KOPT-K1 (cell line): ENCODE data around the gene PTPRH.
"Not testable (repeated sequence)": the region's sequence is repeated elsewhere in the genome, so short reads cannot be mapped to it uniquely, and the experiment has no call there.

Experiments
- H3K27ac ChIP-seq: fragments of 200-600 bp; sonication (generic); 2 replicates; pipeline ENCODE4 v1.5.1; 2016; ENCODE audit warnings: antibody characterized with exemption, mild to moderate bottlenecking, low read depth, low read length; ENCODE audit not compliant: poor library complexity, severe bottlenecking
- H3K36me3 ChIP-seq: fragments of 200-600 bp; sonication (generic); 2 replicates; pipeline ENCODE4 v1.5.1; 2017; ENCODE audit warnings: antibody characterized with exemption, mild to moderate bottlenecking, low read length, moderate library complexity; ENCODE audit not compliant: insufficient read depth
- H3K9me3 ChIP-seq: fragments of 200-600 bp; sonication (generic); 2 replicates; pipeline ENCODE4 v1.5.1; 2017; ENCODE audit warnings: antibody characterized with exemption, low read length, mild to moderate bottlenecking; ENCODE audit not compliant: insufficient read depth, poor library complexity, severe bottlenecking

PTPRH gene

GRCh38 chr19:55166530-55167268 is 42.6 kb downstream of the PTPRH start, which contains the start of gene DNAAF3:
Gene DNAAF3 (minus strand): TSS chr19:55166613. CDS start chr19:55166413, 200 bp downstream.
- Histone ChIP-seq H3K9me3 (no peaks in the 10 kb centered on the region), H3K27ac (no peak within 1 kb of the TSS), H3K36me3 (no peaks in the 10 kb centered on the region)

GRCh38 chr19:55165952-55166529 is 43.3 kb downstream of the PTPRH start:
- Histone ChIP-seq H3K27ac (no peak overlapping the region), H3K9me3 (no peaks in the 10 kb centered on the region), H3K36me3 (no peaks in the 10 kb centered on the region)

- Histone ChIP-seq H3K27ac (no peak overlapping the region), H3K9me3 (no peaks in the 10 kb centered on the region), H3K36me3 (no peaks in the 10 kb centered on the region)
These were observed 47.6 kb downstream of the PTPRH start for GRCh38 chr19:55161571-55162322.

GRCh38 chr19:55160986-55161365 is 48.3 kb downstream of the PTPRH start:
- Histone ChIP-seq H3K9me3 (no peaks in the 10 kb centered on the region), H3K27ac (no peak overlapping the region), H3K36me3 (no peaks in the 10 kb centered on the region)

GRCh38 chr19:55160128-55160985 is 48.9 kb downstream of the PTPRH start:
- no peak overlapping the region for H3K27ac ChIP-seq
- no peaks in the 10 kb centered on the region for H3K9me3 ChIP-seq
- H3K36me3 ChIP-seq: no peaks in the 10 kb centered on the region

- no peak overlapping the region for H3K27ac ChIP-seq
- H3K9me3 ChIP-seq: no peaks in the 10 kb centered on the region
- H3K36me3 ChIP-seq: no peaks in the 10 kb centered on the region
These were observed 50.2 kb downstream of the PTPRH start for GRCh38 chr19:55158848-55159749.

- no peaks in the 10 kb centered on the region for H3K9me3 ChIP-seq
- H3K27ac ChIP-seq: no peak overlapping the region
- H3K36me3 ChIP-seq: no peaks in the 10 kb centered on the region
These were observed 50.9 kb downstream of the PTPRH start for GRCh38 chr19:55158423-55158822.

GRCh38 chr19:55157064-55157908 is 52.0 kb downstream of the PTPRH start, which contains the start of gene TNNI3:
Gene TNNI3 (minus strand): TSS chr19:55157732. CDS start chr19:55157589, 143 bp downstream.
- no peak within 1 kb of the TSS for H3K27ac ChIP-seq
- H3K36me3 ChIP-seq: no peaks in the 10 kb centered on the region
- H3K9me3 ChIP-seq: no peaks in the 10 kb centered on the region

- H3K36me3 ChIP-seq: no peaks in the 10 kb centered on the region
- H3K9me3 ChIP-seq: peaks cover 6% of the 10 kb centered on the region
- H3K27ac ChIP-seq: no peak overlapping the region
These were observed 52.9 kb downstream of the PTPRH start for GRCh38 chr19:55156202-55157063.

GRCh38 chr19:55155784-55156183 is 53.5 kb downstream of the PTPRH start:
- H3K27ac ChIP-seq, H3K36me3 ChIP-seq, H3K9me3 ChIP-seq: not testable (repeated sequence)

- Histone ChIP-seq H3K36me3 (no peaks in the 10 kb centered on the region), H3K9me3 (peaks cover 6% of the 10 kb centered on the region), H3K27ac (peak overlapping the region; percentile 50)
These were observed 55.5 kb downstream of the PTPRH start for GRCh38 chr19:55153652-55154264.

GRCh38 chr19:55152017-55152416 is 57.3 kb downstream of the PTPRH start:
- H3K36me3 ChIP-seq: no peaks in the 10 kb centered on the region
- H3K27ac ChIP-seq: no peak overlapping the region
- H3K9me3 ChIP-seq: peaks cover 6% of the 10 kb centered on the region
